ENCODE results near the gene CENPN.

Gene CENPN
- 14.0 to 44.1 (median 24.2) reads per million in 17 experiments for total RNA-seq

- peak; percentile 98 to 99 (median 99) for DNase-seq
Measured at GRCh38 chr16:81006813-81007695, at the start of gene CENPN, which contains the start of gene CMC2. Gene CENPN, plus strand, starts transcription at chr16:81007214. Its CDS starts 4,726 bp downstream, at chr16:81011940. Gene CMC2, minus strand, starts transcription at chr16:81006885. Its CDS starts 9,491 bp downstream, at chr16:80997394.

GRCh38 chr16:80958284-80958683 lies 48.7 kb upstream of the CENPN start:
- no peak for DNase-seq

GRCh38 chr16:80962879-80963278 lies 44.1 kb upstream of the CENPN start:
- DNase-seq = no peak

- DNase-seq = no peak
Measured at GRCh38 chr16:80964351-80964750, 42.7 kb upstream of the CENPN start.

GRCh38 chr16:80966617-80967016 lies 40.4 kb upstream of the CENPN start:
- DNase-seq = no peak

GRCh38 chr16:80968386-80969113 lies 38.5 kb upstream of the CENPN start:
- no peak for DNase-seq

GRCh38 chr16:80969114-80969484 lies 37.9 kb upstream of the CENPN start:
- no peak for DNase-seq

- DNase-seq = no peak
Measured at GRCh38 chr16:80971819-80972218, 35.2 kb upstream of the CENPN start.

- DNase-seq = no peak
Measured at GRCh38 chr16:80972611-80973010, 34.4 kb upstream of the CENPN start.

- no peak for DNase-seq
Measured at GRCh38 chr16:80973991-80974390, 33.0 kb upstream of the CENPN start.

GRCh38 chr16:80974649-80975376 lies 32.2 kb upstream of the CENPN start:
- peak in 1 of 4 experiments; percentile 11 for DNase-seq

GRCh38 chr16:80976946-80977345 lies 30.1 kb upstream of the CENPN start:
- DNase-seq = no peak

GRCh38 chr16:80981103-80981502 lies 25.9 kb upstream of the CENPN start:
- no peak for DNase-seq

GRCh38 chr16:80982646-80983045 lies 24.4 kb upstream of the CENPN start:
- no peak for DNase-seq

GRCh38 chr16:80984124-80984892 lies 22.7 kb upstream of the CENPN start:
- DNase-seq = no peak

- no peak for DNase-seq
Measured at GRCh38 chr16:80985611-80986010, 21.4 kb upstream of the CENPN start.

- no peak for DNase-seq
Measured at GRCh38 chr16:80986557-80986956, 20.5 kb upstream of the CENPN start.

- DNase-seq = no peak
Measured at GRCh38 chr16:80988756-80989155, 18.3 kb upstream of the CENPN start.

- DNase-seq = no peak
Measured at GRCh38 chr16:80989801-80990200, 17.2 kb upstream of the CENPN start.

GRCh38 chr16:80990577-80990976 lies 16.4 kb upstream of the CENPN start:
- no peak for DNase-seq

- DNase-seq = no peak
Measured at GRCh38 chr16:80990978-80991377, 16.0 kb upstream of the CENPN start.

- DNase-seq = no peak
Measured at GRCh38 chr16:80991792-80992430, 15.1 kb upstream of the CENPN start.
